ENCODE results near the gene TPM2.

The TPM2 gene

GRCh38 chr9:35679766-35680330 is 9.9 kb downstream of the TPM2 start:
- no peak for DNase-seq (ENCODE audit: low read depth in 4 of 4, low spot score in 1 of 4)

- no peak for DNase-seq (ENCODE audit: low read depth in 4 of 4, low spot score in 1 of 4)
These were observed 10.6 kb downstream of the TPM2 start for GRCh38 chr9:35679091-35679490.

DNA sequence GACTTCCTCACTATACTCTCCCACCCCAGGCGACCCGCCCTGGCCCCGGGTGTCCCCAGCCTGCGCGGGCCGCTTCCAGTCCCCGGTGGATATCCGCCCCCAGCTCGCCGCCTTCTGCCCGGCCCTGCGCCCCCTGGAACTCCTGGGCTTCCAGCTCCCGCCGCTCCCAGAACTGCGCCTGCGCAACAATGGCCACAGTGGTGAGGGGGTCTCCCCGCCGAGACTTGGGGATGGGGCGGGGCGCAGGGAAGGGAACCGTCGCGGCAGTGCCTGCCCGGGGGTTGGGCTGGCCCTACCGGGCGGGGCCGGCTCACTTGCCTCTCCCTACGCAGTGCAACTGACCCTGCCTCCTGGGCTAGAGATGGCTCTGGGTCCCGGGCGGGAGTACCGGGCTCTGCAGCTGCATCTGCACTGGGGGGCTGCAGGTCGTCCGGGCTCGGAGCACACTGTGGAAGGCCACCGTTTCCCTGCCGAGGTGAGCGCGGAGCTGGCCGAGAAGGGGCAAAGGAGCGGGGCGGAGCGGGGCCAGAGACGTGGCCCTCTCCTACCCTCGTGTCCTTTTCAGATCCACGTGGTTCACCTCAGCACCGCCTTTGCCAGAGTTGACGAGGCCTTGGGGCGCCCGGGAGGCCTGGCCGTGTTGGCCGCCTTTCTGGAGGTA is 13.9 kb downstream of the TPM2 start:
- no peak for DNase-seq (ENCODE audit: low read depth in 4 of 4, low spot score in 1 of 4)

- no peak for DNase-seq (ENCODE audit: low read depth in 4 of 4, low spot score in 1 of 4)
These were observed 14.5 kb downstream of the TPM2 start for GRCh38 chr9:35675204-35675603.

DNA sequence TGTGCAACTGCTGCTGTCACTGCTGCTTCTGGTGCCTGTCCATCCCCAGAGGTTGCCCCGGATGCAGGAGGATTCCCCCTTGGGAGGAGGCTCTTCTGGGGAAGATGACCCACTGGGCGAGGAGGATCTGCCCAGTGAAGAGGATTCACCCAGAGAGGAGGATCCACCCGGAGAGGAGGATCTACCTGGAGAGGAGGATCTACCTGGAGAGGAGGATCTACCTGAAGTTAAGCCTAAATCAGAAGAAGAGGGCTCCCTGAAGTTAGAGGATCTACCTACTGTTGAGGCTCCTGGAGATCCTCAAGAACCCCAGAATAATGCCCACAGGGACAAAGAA is 15.7 kb downstream of the TPM2 start:
- no peak for DNase-seq (ENCODE audit: low read depth in 4 of 4, low spot score in 1 of 4)

GRCh38 chr9:35673132-35674024 is 16.3 kb downstream of the TPM2 start, which contains the start of gene CA9:
TSS of gene CA9 (plus strand) at chr9:35673928. CDS start at chr9:35673960, 32 bp downstream.
- no peak for DNase-seq (ENCODE audit: low read depth in 4 of 4, low spot score in 1 of 4)

GRCh38 chr9:35669331-35670145 is 20.2 kb downstream of the TPM2 start:
- no peak for DNase-seq (ENCODE audit: low read depth in 4 of 4, low spot score in 1 of 4)

GRCh38 chr9:35667939-35668338 is 21.8 kb downstream of the TPM2 start:
- DNase-seq (ENCODE audit: low read depth in 4 of 4, low spot score in 1 of 4) = no peak

DNA sequence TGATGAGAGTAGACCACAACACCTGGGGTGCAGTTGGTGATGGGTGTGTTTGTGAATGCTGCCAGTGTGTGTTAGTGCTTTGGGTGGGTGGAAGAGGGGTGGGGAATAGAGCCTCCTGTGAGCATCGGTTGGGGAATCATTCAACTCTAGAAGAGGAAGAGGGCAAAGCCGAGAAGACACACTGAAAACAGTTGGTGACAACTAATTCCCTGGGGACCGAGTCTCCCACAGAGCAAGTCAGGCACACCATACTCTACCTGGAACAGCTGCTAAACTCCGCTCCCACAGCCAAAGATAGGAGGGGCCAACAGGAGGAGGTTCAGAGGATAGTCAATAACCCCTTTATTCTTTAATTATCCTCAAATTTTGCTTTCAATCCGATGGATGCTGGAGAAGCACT is 23.2 kb downstream of the TPM2 start:
- DNase-seq (ENCODE audit: low read depth in 4 of 4, low spot score in 1 of 4) = no peak

DNA sequence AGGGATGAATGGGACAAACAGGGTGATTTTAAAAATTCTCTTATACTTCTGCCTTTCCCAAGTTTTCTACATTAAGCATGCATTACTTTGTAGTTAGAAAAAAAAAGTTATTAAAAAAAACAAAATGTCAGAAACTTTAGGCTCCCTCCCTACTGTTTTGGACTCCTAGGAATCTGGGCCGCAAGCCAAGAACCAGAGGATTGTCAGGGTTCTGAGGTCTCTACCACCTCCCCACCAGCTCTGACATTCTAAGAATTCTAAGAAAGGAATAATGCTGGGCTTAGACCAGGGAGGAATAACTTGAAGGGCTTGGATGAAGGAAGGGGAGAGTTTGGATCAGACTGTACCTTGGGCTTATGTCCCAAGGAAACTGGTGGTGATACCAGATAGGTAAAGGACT is 23.7 kb downstream of the TPM2 start:
- no peak for DNase-seq (ENCODE audit: low read depth in 4 of 4, low spot score in 1 of 4)

- no peak for DNase-seq (ENCODE audit: low read depth in 4 of 4, low spot score in 1 of 4)
These were observed 24.3 kb downstream of the TPM2 start for GRCh38 chr9:35665471-35665818.

GRCh38 chr9:35664531-35665470 is 24.9 kb downstream of the TPM2 start, which contains the start of gene ARHGEF39:
TSS of gene ARHGEF39 (minus strand) at chr9:35665195. CDS start at chr9:35665169, 26 bp downstream.
- DNase-seq (ENCODE audit: low read depth in 4 of 4, low spot score in 1 of 4) = peak in 3 of 4 experiments; percentile 42 to 73 (median 56)

GRCh38 chr9:35662437-35662836 is 27.3 kb downstream of the TPM2 start:
- no peak for DNase-seq (ENCODE audit: low read depth in 4 of 4, low spot score in 1 of 4)

GRCh38 chr9:35661756-35662350 is 27.9 kb downstream of the TPM2 start:
- no peak for DNase-seq (ENCODE audit: low read depth in 4 of 4, low spot score in 1 of 4)

DNA sequence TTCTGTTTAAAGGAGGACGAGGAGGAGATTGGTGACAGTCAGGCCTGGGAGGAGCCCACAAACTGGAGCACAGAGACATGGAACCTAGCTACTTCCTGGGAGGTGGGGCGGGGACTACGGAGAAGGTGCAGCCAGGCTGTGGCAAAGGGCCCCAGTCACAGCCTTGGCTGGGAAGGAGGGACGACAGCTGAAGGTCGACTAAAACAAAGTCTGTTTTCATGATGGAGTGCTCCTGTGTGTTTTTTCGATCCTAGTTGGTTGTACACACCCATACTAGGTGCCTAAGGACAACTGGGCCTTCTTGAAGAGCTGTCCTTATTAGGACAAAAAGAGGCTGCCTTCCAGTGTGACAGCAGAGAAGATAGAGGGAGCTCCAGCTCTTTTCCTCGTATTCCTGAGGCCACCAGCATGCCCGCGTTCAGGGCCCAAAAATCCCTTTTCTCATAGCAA is 28.7 kb downstream of the TPM2 start:
- no peak for DNase-seq (ENCODE audit: low read depth in 4 of 4, low spot score in 1 of 4)

- DNase-seq (ENCODE audit: low read depth in 4 of 4, low spot score in 1 of 4) = no peak
These were observed 30.4 kb downstream of the TPM2 start for GRCh38 chr9:35659340-35659739.

DNA sequence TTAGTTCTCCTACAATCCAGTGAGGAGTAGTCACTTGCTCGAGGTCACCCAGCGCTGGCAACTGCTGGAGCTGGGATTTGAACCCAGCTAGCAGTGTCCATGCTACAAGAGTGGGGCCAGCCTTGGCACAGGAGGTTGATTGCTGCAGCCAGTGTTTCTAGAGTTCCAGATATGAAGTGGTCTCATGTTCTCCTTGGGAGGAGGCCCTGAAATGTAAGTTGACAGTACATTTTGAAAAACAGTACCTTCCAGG is 30.8 kb downstream of the TPM2 start:
- no peak for DNase-seq (ENCODE audit: low read depth in 4 of 4, low spot score in 1 of 4)

- peak; percentile 59 to 74 (median 70) for DNase-seq (ENCODE audit: low read depth in 4 of 4, low spot score in 1 of 4)
These were observed 31.4 kb downstream of the TPM2 start, which contains the start of gene CCDC107 for GRCh38 chr9:35658137-35658967. TSS of gene CCDC107 (plus strand) at chr9:35658292. CDS start at chr9:35658380, 88 bp downstream.

DNA sequence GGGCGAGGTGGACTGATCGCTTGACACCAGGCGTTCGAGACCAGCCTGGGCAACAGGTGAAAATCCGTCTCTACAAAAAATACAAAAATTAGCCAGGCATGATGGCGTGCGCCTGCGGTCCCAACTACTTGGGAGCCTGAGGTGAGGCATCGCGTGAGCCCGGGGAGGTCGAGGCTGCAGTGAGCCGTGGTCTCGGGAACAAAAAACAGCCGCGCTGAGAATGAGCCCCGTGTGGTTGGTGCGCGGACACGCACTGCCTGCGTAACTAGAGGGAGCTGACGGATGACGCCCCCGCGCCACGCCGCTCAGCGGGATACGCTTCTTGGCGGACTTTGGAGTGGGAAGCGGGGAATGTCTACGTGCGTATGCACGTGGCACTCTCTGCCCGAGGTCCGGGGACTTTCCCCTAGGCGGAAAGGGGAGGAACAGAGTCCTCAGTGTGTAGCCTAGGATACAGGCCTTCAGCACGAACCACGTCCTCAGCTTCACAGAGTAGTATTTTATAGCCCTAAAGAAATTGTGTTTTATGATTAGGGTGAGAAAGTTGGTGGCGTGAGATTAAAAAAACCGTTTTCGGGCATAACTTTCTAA is 32.1 kb downstream of the TPM2 start, which contains the start of gene RMRP:
TSS of gene RMRP (minus strand) at position 474 of the 591 bp plus-strand sequence.
- DNase-seq (ENCODE audit: low read depth in 4 of 4, low spot score in 1 of 4) = peak; percentile 83 to 96 (median 90)

Data from stimulated activated CD4-positive, alpha-beta T cell treated with anti-CD3 and anti-CD28 coated beads, Interleukin-1b, Interleukin-23, amount 100 ng/mL, for 24 hours (primary cell).